ENCODE measurements around the gene ARHGAP42.

GRCh38 chr11:100719362-100719761, 32.3 kb downstream of the ARHGAP42 start:
- no peak for TF ChIP-seq ZFP91 (CRISPR knock-in tag; IDR thresholded peaks at IDR 0.05; ENCODE audit: borderline replicate concordance)
- no peak for TF ChIP-seq CTCF (CRISPR knock-in tag; IDR thresholded peaks at IDR 0.05)
- no peak for TF ChIP-seq SP1 (IDR thresholded peaks at IDR 0.05)
- TF ChIP-seq SP1 (CRISPR knock-in tag; IDR thresholded peaks at IDR 0.05): no peak
- TF ChIP-seq, protein P1, sequence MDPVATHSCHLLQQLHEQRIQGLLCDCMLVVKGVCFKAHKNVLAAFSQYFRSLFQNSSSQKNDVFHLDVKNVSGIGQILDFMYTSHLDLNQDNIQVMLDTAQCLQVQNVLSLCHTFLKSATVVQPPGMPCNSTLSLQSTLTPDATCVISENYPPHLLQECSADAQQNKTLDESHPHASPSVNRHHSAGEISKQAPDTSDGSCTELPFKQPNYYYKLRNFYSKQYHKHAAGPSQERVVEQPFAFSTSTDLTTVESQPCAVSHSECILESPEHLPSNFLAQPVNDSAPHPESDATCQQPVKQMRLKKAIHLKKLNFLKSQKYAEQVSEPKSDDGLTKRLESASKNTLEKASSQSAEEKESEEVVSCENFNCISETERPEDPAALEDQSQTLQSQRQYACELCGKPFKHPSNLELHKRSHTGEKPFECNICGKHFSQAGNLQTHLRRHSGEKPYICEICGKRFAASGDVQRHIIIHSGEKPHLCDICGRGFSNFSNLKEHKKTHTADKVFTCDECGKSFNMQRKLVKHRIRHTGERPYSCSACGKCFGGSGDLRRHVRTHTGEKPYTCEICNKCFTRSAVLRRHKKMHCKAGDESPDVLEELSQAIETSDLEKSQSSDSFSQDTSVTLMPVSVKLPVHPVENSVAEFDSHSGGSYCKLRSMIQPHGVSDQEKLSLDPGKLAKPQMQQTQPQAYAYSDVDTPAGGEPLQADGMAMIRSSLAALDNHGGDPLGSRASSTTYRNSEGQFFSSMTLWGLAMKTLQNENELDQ (CRISPR knock-in tag; IDR thresholded peaks at IDR 0.05; ENCODE audit: borderline replicate concordance): no peak
- no peak for TF ChIP-seq FOXK2 (IDR thresholded peaks at IDR 0.05)
- TF ChIP-seq, protein P2, sequence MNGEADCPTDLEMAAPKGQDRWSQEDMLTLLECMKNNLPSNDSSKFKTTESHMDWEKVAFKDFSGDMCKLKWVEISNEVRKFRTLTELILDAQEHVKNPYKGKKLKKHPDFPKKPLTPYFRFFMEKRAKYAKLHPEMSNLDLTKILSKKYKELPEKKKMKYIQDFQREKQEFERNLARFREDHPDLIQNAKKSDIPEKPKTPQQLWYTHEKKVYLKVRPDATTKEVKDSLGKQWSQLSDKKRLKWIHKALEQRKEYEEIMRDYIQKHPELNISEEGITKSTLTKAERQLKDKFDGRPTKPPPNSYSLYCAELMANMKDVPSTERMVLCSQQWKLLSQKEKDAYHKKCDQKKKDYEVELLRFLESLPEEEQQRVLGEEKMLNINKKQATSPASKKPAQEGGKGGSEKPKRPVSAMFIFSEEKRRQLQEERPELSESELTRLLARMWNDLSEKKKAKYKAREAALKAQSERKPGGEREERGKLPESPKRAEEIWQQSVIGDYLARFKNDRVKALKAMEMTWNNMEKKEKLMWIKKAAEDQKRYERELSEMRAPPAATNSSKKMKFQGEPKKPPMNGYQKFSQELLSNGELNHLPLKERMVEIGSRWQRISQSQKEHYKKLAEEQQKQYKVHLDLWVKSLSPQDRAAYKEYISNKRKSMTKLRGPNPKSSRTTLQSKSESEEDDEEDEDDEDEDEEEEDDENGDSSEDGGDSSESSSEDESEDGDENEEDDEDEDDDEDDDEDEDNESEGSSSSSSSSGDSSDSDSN (CRISPR knock-in tag; IDR thresholded peaks at IDR 0.05): no peak
- TF ChIP-seq KMT2B (CRISPR knock-in tag; IDR thresholded peaks at IDR 0.05): no peak
- no peak for TF ChIP-seq POLR2A (IDR thresholded peaks at IDR 0.05; ENCODE audit: insufficient read depth in 1 of 2, low read depth in 2 of 2, low read length in 2 of 2)
- TF ChIP-seq POLR2AphosphoS5 (IDR thresholded peaks at IDR 0.05; ENCODE audit: low read depth, low read length): no peak
- no peak for TF ChIP-seq PRDM4 (CRISPR knock-in tag; IDR thresholded peaks at IDR 0.05; ENCODE audit: borderline replicate concordance)
- no peak for TF ChIP-seq FOXJ3 (CRISPR knock-in tag; IDR thresholded peaks at IDR 0.05; ENCODE audit: borderline replicate concordance)
- TF ChIP-seq ZNF879 (CRISPR knock-in tag; IDR thresholded peaks at IDR 0.05): no peak
- TF ChIP-seq RAD21 (CRISPR knock-in tag; IDR thresholded peaks at IDR 0.05): no peak

Measured in HepG2 (cell line).